OCI-LY7 (cell line): ENCODE data around the gene RPL6. TPM values are rescaled to one million over a fixed set of nuclear protein-coding genes. Genes with fewer than 3 reads are reported as not detected.

ENCODE experiments used
- BruUV-seq: library from RNA; stranded (reverse); fragments of 400-500 nt; replicated peaks from 2 replicates; lab custom pipeline; 2021; lab: Mats Ljungman, UMichigan
- CTCF ChIA-PET: fragments of 300-600 bp; sonication (Branson Sonifier 250); formaldehyde crosslinking; loops from one replicate; lab custom pipeline; 2022; ENCODE audit warnings: antibody characterized with exemption; ENCODE audit not compliant: unreplicated experiment; lab: Charles Lee
- POLR2A ChIA-PET: fragments of 300-600 bp; sonication (Branson Sonifier 250); formaldehyde crosslinking; loops from one replicate; lab custom pipeline; 2022; ENCODE audit warnings: antibody characterized with exemption; lab: Charles Lee
- DNase-seq: peaks from one replicate; pipeline ENCODE4 v3.0.0-alpha.2; 2015; ENCODE audit warnings: low spot score
- H2AFZ ChIP-seq: fragments of 200-600 bp; sonication (generic), shearing (Covaris generic); 2 replicates; pipeline ENCODE4 v1.6.1; 2014; ENCODE audit warnings: mild to moderate bottlenecking, antibody characterized with exemption, low read length, moderate library complexity
- H3K27ac ChIP-seq: fragments of 200-600 bp; sonication (generic); 2 replicates; pipeline ENCODE4 v1.5.1; 2014; ENCODE audit warnings: mixed run types, low read depth, mild to moderate bottlenecking, moderate library complexity, low read length, inconsistent platforms; ENCODE audit not compliant: poor library complexity, severe bottlenecking
- H3K36me3 ChIP-seq: fragments of 200-600 bp; sonication (generic); 2 replicates; pipeline ENCODE4 v1.6.1; 2014; ENCODE audit warnings: mild to moderate bottlenecking, antibody characterized with exemption, low read length, moderate library complexity, mixed read lengths; ENCODE audit not compliant: insufficient read depth
- H3K4me1 ChIP-seq: fragments of 200-600 bp; sonication (generic); 2 replicates; pipeline ENCODE4 v1.5.1; 2014; ENCODE audit warnings: mild to moderate bottlenecking, low read length; ENCODE audit not compliant: insufficient read depth, poor library complexity, severe bottlenecking
- H3K4me2 ChIP-seq: fragments of 200-600 bp; sonication (generic); 2 replicates; pipeline ENCODE4 v1.6.1; 2014; ENCODE audit warnings: mild to moderate bottlenecking, low read length
- H3K4me3 ChIP-seq: fragments of 200-600 bp; sonication (generic); 2 replicates; pipeline ENCODE4 v1.5.1; 2014; ENCODE audit warnings: mild to moderate bottlenecking, low read depth, low read length; ENCODE audit not compliant: poor library complexity, severe bottlenecking
- H3K79me2 ChIP-seq: fragments of 200-600 bp; sonication (generic); 2 replicates; pipeline ENCODE4 v1.6.1; 2016; ENCODE audit warnings: low read depth, mild to moderate bottlenecking, low read length, moderate library complexity, mixed read lengths; ENCODE audit not compliant: insufficient read depth
- H3K9me2 ChIP-seq: fragments of 200-600 bp; sonication (generic); 2 replicates; pipeline ENCODE4 v1.6.1; 2016; ENCODE audit warnings: mild to moderate bottlenecking, low read length, mixed read lengths; ENCODE audit not compliant: insufficient read depth
- H3K9me3 ChIP-seq: fragments of 200-600 bp; sonication (generic); 2 replicates; pipeline ENCODE4 v1.6.1; 2014; ENCODE audit warnings: mild to moderate bottlenecking, mixed run types, low read length, mixed read lengths
- H4K20me1 ChIP-seq: fragments of 200-600 bp; sonication (generic); 2 replicates; pipeline ENCODE4 v1.6.1; 2014; ENCODE audit warnings: mild to moderate bottlenecking, antibody characterized with exemption, low read length, moderate library complexity, mixed read lengths; ENCODE audit not compliant: insufficient read depth
- EZH2phosphoT487 ChIP-seq: fragments of 200-600 bp; sonication (generic); IDR thresholded peaks from 2 replicates; pipeline ENCODE4 v1.6.1; 2018; ENCODE audit warnings: low read depth, borderline replicate concordance, mild to moderate bottlenecking, mixed run types, antibody characterized with exemption, low read length, moderate library complexity, mixed read lengths
- intact Hi-C: fragments of 100-400 bp; cut with micrococcal nuclease; formaldehyde crosslinking; loops from one replicate; pipeline ENCODE4 v1.10.0; 2022; ENCODE audit not compliant: unreplicated experiment
- total RNA-seq, 2 experiments: library from RNA; depleted of rRNA in 1 of 2; stranded (reverse); fragments of >200 nt in 1 of 2; shearing (Covaris generic) in 1 of 2; gene quantifications; 2 replicates each; pipeline ENCODE4 v1.2.3, GENCODE V29; 2014 to 2022
- TF ChIP-seq, protein P1 (sequence below): fragments of 200-600 bp; sonication (generic); conservative IDR thresholded peaks from 2 replicates; pipeline ENCODE4 v1.5.1; 2014; ENCODE audit warnings: mild to moderate bottlenecking, antibody characterized with exemption, low read length, moderate library complexity, mixed read lengths

RPL6 gene
- total RNA-seq, 2 experiments from 2014 or later = 1,436 to 1,876 TPM

DNA sequence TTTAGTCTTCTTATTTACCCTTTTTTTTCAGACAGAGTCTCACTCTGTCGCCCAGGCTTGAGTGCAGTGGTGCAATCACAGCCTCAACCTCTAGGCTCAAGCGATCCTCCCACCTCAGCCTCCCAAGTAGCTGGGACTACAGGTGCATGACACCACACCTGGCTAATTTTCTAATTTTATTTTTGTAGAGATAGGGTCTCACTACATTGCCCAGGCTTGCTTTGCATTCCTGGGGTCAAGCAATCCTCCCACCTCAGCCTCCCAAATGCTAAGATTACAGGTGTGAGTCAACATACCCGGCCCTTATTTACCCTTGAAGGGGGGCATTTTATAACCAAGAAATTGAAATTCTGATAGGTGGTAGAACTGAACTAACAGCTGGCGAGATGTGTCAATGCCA is 48.1 kb downstream of the RPL6 start:
- ChIA-PET CTCF (no interaction called here), POLR2A (interaction anchor here (0.6 kb wide), 1 partner anchor 95 kb away, joined by 3 read pairs; no protein-coding TSS in a partner anchor)
- DNase-seq = no peak
- TF ChIP-seq, protein P1, sequence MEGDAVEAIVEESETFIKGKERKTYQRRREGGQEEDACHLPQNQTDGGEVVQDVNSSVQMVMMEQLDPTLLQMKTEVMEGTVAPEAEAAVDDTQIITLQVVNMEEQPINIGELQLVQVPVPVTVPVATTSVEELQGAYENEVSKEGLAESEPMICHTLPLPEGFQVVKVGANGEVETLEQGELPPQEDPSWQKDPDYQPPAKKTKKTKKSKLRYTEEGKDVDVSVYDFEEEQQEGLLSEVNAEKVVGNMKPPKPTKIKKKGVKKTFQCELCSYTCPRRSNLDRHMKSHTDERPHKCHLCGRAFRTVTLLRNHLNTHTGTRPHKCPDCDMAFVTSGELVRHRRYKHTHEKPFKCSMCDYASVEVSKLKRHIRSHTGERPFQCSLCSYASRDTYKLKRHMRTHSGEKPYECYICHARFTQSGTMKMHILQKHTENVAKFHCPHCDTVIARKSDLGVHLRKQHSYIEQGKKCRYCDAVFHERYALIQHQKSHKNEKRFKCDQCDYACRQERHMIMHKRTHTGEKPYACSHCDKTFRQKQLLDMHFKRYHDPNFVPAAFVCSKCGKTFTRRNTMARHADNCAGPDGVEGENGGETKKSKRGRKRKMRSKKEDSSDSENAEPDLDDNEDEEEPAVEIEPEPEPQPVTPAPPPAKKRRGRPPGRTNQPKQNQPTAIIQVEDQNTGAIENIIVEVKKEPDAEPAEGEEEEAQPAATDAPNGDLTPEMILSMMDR = no peak
- TF ChIP-seq EZH2phosphoT487 = no peak
- Histone ChIP-seq H4K20me1 (no peaks in the 10 kb centered on the region), H3K9me3 (no peaks in the 10 kb centered on the region), H3K79me2 (peaks cover 16% of the 10 kb centered on the region; the same call in 1 of the 2 replicates), H3K4me2 (no peak overlapping the region), H3K4me3 (no peak overlapping the region), H3K36me3 (no peaks in the 10 kb centered on the region), H2AFZ (no peak overlapping the region), H3K9me2 (no peaks in the 10 kb centered on the region), H3K27ac (no peak overlapping the region), H3K4me1 (no peaks in the 10 kb centered on the region)
- intact Hi-C loops = no loop called here
- BruUV-seq = no TSS peak

DNA sequence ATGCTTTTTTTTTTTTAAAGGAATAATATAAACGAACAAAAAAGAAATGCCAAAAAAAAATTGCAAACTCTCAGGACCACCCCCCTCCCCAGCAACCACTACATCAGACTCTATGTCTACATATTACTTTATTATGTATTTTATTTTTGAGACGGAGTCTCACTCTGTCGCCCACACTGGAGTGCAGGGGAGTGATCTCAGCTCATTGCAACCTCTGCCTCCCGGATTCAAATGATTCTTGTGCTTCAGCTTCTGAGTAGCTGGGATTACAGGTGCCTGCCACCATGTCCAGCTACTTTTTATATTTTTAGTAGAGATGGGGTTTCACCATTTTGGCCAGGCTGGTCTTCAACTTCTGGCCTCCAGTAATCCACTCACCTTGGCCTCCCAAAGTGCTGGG is 50.1 kb downstream of the RPL6 start:
- peaks cover 4% of the 10 kb centered on the region; the same call in 1 of the 2 replicates for H3K79me2 ChIP-seq
- BruUV-seq = no TSS peak
- H3K27ac ChIP-seq = no peak overlapping the region
- H2AFZ ChIP-seq = no peak overlapping the region
- intact Hi-C loops = no loop called here
- ChIA-PET POLR2A (interaction anchor here (0.6 kb wide), 1 partner anchor 69 kb away, joined by 3 read pairs; no protein-coding TSS in a partner anchor), CTCF (no interaction called here)
- H3K4me3 ChIP-seq = no peak overlapping the region
- DNase-seq = no peak
- TF ChIP-seq, protein P1 = no peak
- TF ChIP-seq EZH2phosphoT487 = no peak
- no peak overlapping the region for H3K4me2 ChIP-seq
- H3K4me1 ChIP-seq = no peaks in the 10 kb centered on the region
- no peaks in the 10 kb centered on the region for H3K9me2 ChIP-seq
- H3K9me3 ChIP-seq = no peaks in the 10 kb centered on the region
- no peaks in the 10 kb centered on the region for H3K36me3 ChIP-seq
- H4K20me1 ChIP-seq = no peaks in the 10 kb centered on the region

DNA sequence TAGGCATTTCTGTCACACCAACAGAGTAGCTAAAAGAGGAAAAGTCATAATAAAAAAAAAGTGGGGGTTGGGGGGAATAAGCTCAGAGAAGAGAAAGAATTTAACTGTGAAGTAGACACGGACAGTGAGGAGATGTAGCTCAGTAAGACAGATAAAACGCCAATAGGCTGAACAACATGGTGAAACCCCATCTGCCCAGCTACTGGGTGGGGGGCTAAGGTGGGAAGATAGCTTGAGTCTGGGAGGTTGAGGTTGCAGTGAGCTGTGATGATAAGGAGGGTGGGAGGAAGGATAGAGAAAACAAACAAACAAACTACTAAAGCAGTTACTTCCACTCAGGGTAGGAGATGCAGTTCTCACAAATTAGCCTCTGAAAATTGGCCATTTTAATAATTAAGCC is 52.2 kb downstream of the RPL6 start:
- peaks cover 9% of the 10 kb centered on the region; the same call in 1 of the 2 replicates for H3K79me2 ChIP-seq
- H3K4me1 ChIP-seq = no peaks in the 10 kb centered on the region

More for the DNA sequence above, 52.2 kb downstream of the RPL6 start:
- H3K9me3 ChIP-seq = no peaks in the 10 kb centered on the region
- H4K20me1 ChIP-seq = no peaks in the 10 kb centered on the region
- no peak overlapping the region for H2AFZ ChIP-seq
- no TSS peak for BruUV-seq
- DNase-seq = no peak
- no peaks in the 10 kb centered on the region for H3K36me3 ChIP-seq
- ChIA-PET CTCF (no interaction called here), POLR2A (interaction anchor here (0.6 to 1.0 kb wide), 2 partner anchors 24 to 29 kb away, joined by 3 to 9 read pairs; no protein-coding TSS in a partner anchor)
- H3K9me2 ChIP-seq = no peaks in the 10 kb centered on the region
- no peak overlapping the region for H3K4me2 ChIP-seq
- no peak overlapping the region for H3K27ac ChIP-seq
- intact Hi-C loops = no loop called here
- TF ChIP-seq, protein P1 = no peak
- no peak for TF ChIP-seq EZH2phosphoT487
- no peak overlapping the region for H3K4me3 ChIP-seq
